ENCODE results near the gene DACH1. TPM values are rescaled to one million over a fixed set of nuclear protein-coding genes. Genes with fewer than 3 reads are reported as not detected.

Gene DACH1
- total RNA-seq, 4 donors from 2014 or later: 0.08 to 2.3 (median 0.71) TPM

DNA sequence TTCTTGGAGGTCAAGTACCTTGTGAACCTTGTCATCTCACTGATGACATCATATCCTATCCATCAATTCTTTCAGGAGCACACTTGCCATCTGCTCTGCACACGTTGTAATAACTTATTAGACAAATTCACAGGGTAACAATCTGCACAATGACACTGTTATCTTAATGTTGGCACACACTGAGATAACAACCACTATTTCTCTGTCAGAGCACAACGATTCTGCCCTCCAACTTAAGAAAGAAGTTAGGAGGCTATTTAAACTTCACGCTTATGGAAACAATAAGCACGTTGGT lies 351.3 kb downstream of the DACH1 start:
- no peak for DNase-seq
- TF ChIP-seq, protein P1, sequence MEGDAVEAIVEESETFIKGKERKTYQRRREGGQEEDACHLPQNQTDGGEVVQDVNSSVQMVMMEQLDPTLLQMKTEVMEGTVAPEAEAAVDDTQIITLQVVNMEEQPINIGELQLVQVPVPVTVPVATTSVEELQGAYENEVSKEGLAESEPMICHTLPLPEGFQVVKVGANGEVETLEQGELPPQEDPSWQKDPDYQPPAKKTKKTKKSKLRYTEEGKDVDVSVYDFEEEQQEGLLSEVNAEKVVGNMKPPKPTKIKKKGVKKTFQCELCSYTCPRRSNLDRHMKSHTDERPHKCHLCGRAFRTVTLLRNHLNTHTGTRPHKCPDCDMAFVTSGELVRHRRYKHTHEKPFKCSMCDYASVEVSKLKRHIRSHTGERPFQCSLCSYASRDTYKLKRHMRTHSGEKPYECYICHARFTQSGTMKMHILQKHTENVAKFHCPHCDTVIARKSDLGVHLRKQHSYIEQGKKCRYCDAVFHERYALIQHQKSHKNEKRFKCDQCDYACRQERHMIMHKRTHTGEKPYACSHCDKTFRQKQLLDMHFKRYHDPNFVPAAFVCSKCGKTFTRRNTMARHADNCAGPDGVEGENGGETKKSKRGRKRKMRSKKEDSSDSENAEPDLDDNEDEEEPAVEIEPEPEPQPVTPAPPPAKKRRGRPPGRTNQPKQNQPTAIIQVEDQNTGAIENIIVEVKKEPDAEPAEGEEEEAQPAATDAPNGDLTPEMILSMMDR (IDR thresholded peaks at IDR 0.05): no peak
- TF ChIP-seq POLR2A (IDR thresholded peaks at IDR 0.05): no peak
- Histone ChIP-seq H3K4me1 (no peaks in the 10 kb centered on the region), H3K36me3 (no peaks in the 10 kb centered on the region), H3K9me3 (no peaks in the 10 kb centered on the region), H3K27ac (no peak overlapping the region), H3K27me3 (no peaks in the 10 kb centered on the region), H3K4me3 (no peak overlapping the region)
- 20 to 25% methylated on average over 4 of the region's 4 CpGs for whole genome bisulfite sequencing, 2 donors
- intact Hi-C loops (cut with DNase I): no loop called here

DNA sequence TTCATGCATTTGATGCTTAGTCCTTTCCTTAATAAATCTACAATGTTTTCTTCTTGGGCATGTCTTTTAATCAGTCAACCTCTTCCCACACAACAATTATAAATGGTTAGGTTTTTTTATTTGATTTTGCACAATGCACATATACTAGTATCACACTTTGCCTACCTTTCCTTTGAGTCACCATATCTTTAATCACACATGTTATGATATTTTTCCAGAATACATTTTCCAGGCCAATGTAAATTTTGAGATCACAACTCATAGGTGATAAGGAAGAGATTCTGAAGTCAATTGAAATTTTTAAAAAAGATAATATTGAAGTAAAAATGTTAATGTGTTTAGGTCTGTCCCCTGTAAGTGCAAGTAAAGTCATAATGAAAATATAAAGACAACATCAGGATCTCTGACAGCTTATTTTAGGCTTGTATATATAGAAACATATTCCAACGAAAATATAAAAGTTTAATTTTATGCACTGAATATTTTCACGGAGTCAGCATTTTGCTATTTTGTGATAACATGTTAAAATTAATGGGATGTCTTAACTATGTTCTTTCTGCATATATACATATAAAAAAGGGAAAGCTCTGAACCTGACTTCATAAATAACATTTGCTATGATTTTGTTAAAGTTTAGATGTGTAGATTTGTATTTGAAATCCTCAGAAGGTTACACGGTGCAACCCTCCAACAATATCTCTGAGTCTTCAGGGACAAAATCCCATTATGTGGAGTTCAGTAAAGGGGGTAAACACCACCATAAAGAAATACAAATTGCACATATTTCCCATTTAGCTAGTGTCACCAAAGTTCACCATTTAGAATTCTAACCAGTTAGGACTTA lies 351.9 kb downstream of the DACH1 start:
- 67 to 75% methylated on average over 3 of the region's 3 CpGs for WGBS, 2 donors
- Histone ChIP-seq H3K27me3 (no peaks in the 10 kb centered on the region), H3K27ac (no peak overlapping the region), H3K36me3 (no peaks in the 10 kb centered on the region), H3K4me1 (no peaks in the 10 kb centered on the region), H3K9me3 (no peaks in the 10 kb centered on the region), H3K4me3 (no peak overlapping the region)
- intact Hi-C loops (cut with DNase I): no loop called here
- TF ChIP-seq, protein P1 (IDR thresholded peaks at IDR 0.05): no peak
- no peak for TF ChIP-seq POLR2A (IDR thresholded peaks at IDR 0.05)
- no peak for DNase-seq

DNA sequence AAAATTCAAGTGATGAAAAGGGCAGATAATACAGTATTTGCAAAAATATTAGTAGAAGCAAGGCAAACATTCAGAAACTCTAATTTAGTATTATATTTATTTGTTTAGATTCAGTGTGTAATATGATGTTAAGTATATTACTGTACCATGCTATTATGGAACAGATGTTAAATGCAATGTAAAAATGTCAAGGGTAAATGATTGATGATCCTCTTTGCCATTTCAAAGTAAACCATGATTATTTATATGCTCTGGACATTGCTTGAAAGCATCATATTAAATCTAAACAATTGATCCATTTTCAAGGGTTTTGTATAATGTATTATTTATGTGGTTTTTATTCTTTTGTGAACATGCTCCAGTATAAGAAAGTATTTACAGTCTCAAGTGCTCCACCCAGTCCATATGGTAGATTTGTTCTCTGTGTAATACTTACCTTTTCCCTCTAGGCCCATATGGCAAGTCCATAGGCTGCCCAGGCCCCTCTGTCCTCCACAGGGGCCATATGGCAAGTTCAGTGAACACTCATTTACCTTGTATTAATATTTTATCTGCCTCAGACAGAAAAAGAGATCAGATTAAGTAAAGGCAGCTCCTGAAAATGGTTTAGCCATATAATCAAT lies 353.5 kb downstream of the DACH1 start:
- Histone ChIP-seq H3K4me3 (no peak overlapping the region), H3K9me3 (no peaks in the 10 kb centered on the region), H3K27ac (no peak overlapping the region), H3K4me1 (no peaks in the 10 kb centered on the region), H3K27me3 (no peaks in the 10 kb centered on the region), H3K36me3 (no peaks in the 10 kb centered on the region)
- intact Hi-C loops (cut with DNase I): no loop called here
- TF ChIP-seq, protein P1 (IDR thresholded peaks at IDR 0.05): no peak
- TF ChIP-seq POLR2A (IDR thresholded peaks at IDR 0.05): no peak
- no peak for DNase-seq

DNA sequence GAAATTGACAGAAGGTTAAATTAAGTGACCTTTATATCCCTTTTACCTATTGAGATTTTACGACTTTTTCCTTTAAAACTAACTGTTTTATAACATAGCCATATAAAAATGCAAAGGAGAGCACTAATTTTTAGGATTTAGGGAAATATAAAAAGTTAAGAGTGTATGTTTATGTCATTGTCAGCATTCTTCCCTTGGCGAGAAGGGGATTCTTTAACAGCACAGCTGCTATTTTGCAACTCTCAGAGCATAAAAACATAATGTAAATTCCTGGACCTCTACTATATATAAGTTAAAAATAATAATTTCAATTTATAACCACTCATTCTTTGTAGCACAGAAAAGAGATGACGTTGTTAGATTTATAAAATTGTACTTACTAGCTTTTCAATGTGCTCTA lies 363.2 kb downstream of the DACH1 start:
- Histone ChIP-seq H3K4me3 (no peak overlapping the region), H3K4me1 (no peaks in the 10 kb centered on the region), H3K36me3 (no peaks in the 10 kb centered on the region), H3K9me3 (no peaks in the 10 kb centered on the region), H3K27me3 (no peaks in the 10 kb centered on the region), H3K27ac (no peak overlapping the region)
- 54 to 69% methylated on average over 3 of the region's 3 CpGs for WGBS, 2 donors
- no peak for DNase-seq
- TF ChIP-seq, protein P1 (IDR thresholded peaks at IDR 0.05): no peak
- TF ChIP-seq POLR2A (IDR thresholded peaks at IDR 0.05): no peak
- intact Hi-C loops (cut with DNase I): no loop called here

GRCh38 chr13:71499944-71500514 lies 367.0 kb downstream of the DACH1 start:
- Histone ChIP-seq H3K4me1 (no peaks in the 10 kb centered on the region), H3K27me3 (no peaks in the 10 kb centered on the region), H3K9me3 (no peaks in the 10 kb centered on the region), H3K4me3 (no peak overlapping the region), H3K36me3 (no peaks in the 10 kb centered on the region), H3K27ac (no peak overlapping the region)
- WGBS, 2 donors: 61 to 65% methylated on average over 4 of the region's 4 CpGs
- intact Hi-C loops (cut with DNase I): no loop called here
- TF ChIP-seq, protein P1 (IDR thresholded peaks at IDR 0.05): no peak
- TF ChIP-seq POLR2A (IDR thresholded peaks at IDR 0.05): no peak
- no peak for DNase-seq

All from esophagus squamous epithelium (tissue), 5 donors.